Naive thymus-derived CD4-positive, alpha-beta T cell (primary cell): ENCODE measurements around the gene SLC4A9. TPM values are rescaled to one million over a fixed set of nuclear protein-coding genes. Genes with fewer than 3 reads are reported as not detected.
"Not testable (repeated sequence)": the region's sequence is repeated elsewhere in the genome, so short reads cannot be mapped to it uniquely, and the experiment has no call there.

ENCODE experiments used
- ATAC-seq: fragments of 150-1000 bp; cut with Tn5 transposase; 2 replicates; pipeline ENCODE4 v1.10.0; 2021; ENCODE audit warnings: mild to moderate bottlenecking, moderate library complexity
- CTCF ChIA-PET: fragments of 350-600 bp; sonication (Branson Sonifier 250); formaldehyde crosslinking; loops from one replicate; lab custom pipeline; 2021; ENCODE audit warnings: antibody characterized with exemption; lab: Charles Lee
- POLR2A ChIA-PET: fragments of 350-600 bp; sonication (Branson Sonifier 250); formaldehyde crosslinking; loops from one replicate; lab custom pipeline; 2021; ENCODE audit warnings: antibody characterized with exemption, inconsistent platforms; lab: Charles Lee
- DNase-seq, 9 donors: peaks; one replicate each; pipeline versions ENCODE4 v3.0.0 to v3.0.0-alpha.2; 2020 to 2022; ENCODE audit warnings: mixed read lengths in 1 of 9
- H3K27ac ChIP-seq: one replicate; pipeline ENCODE4 v1.7.0; 2013; ENCODE audit warnings: mild to moderate bottlenecking, low read depth, low read length, moderate library complexity
- H3K27me3 ChIP-seq, 2 donors: one replicate each; pipeline ENCODE4 v1.7.0; 2013; ENCODE audit warnings: low read length in 2 of 2, mild to moderate bottlenecking in 2 of 2, moderate library complexity in 2 of 2; ENCODE audit not compliant: control insufficient read depth in 2 of 2, insufficient read depth in 2 of 2
- H3K36me3 ChIP-seq, 3 experiments: 1 replicate in 2 of 3; 2 replicates in 1 of 3; pipeline ENCODE4 v1.7.0; 2013; ENCODE audit warnings: low read length in 3 of 3, mild to moderate bottlenecking in 3 of 3, moderate library complexity in 1 of 3; ENCODE audit not compliant: insufficient read depth in 3 of 3, control insufficient read depth in 2 of 3
- H3K4me1 ChIP-seq, 2 donors: one replicate each; pipeline ENCODE4 v1.7.0; 2013; ENCODE audit warnings: low read length in 2 of 2, mild to moderate bottlenecking in 2 of 2, moderate library complexity in 1 of 2; ENCODE audit not compliant: control insufficient read depth in 2 of 2, insufficient read depth in 2 of 2
- H3K4me3 ChIP-seq: 2 replicates; pipeline ENCODE4 v1.7.0; 2013; ENCODE audit warnings: mild to moderate bottlenecking, low read length
- H3K9me3 ChIP-seq, 3 experiments: 1 replicate in 2 of 3; 2 replicates in 1 of 3; pipeline ENCODE4 v1.7.0; 2013; ENCODE audit warnings: low read length in 3 of 3; ENCODE audit not compliant: control insufficient read depth in 2 of 3
- H3K27ac Mint-ChIP-seq, 9 donors: one replicate each; pipeline ENCODE4 v1.8.0; 2020 to 2022; ENCODE audit warnings: mixed read lengths in 9 of 9, mild to moderate bottlenecking in 8 of 9, moderate library complexity in 5 of 9, inconsistent platforms in 2 of 9
- H3K27me3 Mint-ChIP-seq, 5 donors: one replicate each; pipeline ENCODE4 v1.8.0; 2021 to 2022; ENCODE audit warnings: mixed read lengths in 5 of 5, mild to moderate bottlenecking in 1 of 5
- H3K36me3 Mint-ChIP-seq, 5 donors: one replicate each; pipeline ENCODE4 v1.8.0; 2020 to 2022; ENCODE audit warnings: mixed read lengths in 5 of 5, mild to moderate bottlenecking in 3 of 5, inconsistent platforms in 1 of 5
- H3K4me1 Mint-ChIP-seq, 7 donors: one replicate each; pipeline ENCODE4 v1.8.0; 2020 to 2022; ENCODE audit warnings: mixed read lengths in 7 of 7, mild to moderate bottlenecking in 3 of 7, inconsistent platforms in 1 of 7
- H3K4me3 Mint-ChIP-seq, 10 donors: one replicate each; pipeline ENCODE4 v1.8.0; 2020 to 2022; ENCODE audit warnings: mild to moderate bottlenecking in 10 of 10, mixed read lengths in 10 of 10, moderate library complexity in 6 of 10, inconsistent platforms in 2 of 10
- H3K9me3 Mint-ChIP-seq, 11 donors: one replicate each; pipeline ENCODE4 v1.8.0; 2020 to 2022; ENCODE audit warnings: mixed read lengths in 11 of 11, mild to moderate bottlenecking in 4 of 11, inconsistent platforms in 1 of 11, moderate library complexity in 1 of 11
- intact Hi-C, 2 donors: fragments of 100-400 bp; cut with micrococcal nuclease; formaldehyde crosslinking; loops; one replicate each; pipeline ENCODE4 v1.15.1; 2023
- polyA plus RNA-seq, 2 donors: library from polyadenylated mRNA; unstranded; fragments of 300-500 nt; fragmentation: Illumina TruSeq; gene quantifications; one replicate each; pipeline ENCODE4 v1.2.3, GENCODE V29; 2021
- total RNA-seq, 6 experiments: library from RNA in 5 of 6; stranded (reverse) in 5 of 6; gene quantifications; 1 replicate in 5 of 6; 2 replicates in 1 of 6; pipeline ENCODE4 v1.2.3 and lab custom pipeline; 2021 to 2026

Gene SLC4A9
- total and polyA plus RNA-seq, 7 experiments from 2014 or later = 0.13 to 0.96 (median 0.34) TPM; not detected in 4

GRCh38 chr5:140417235-140417634, 57.2 kb downstream of the SLC4A9 start:
- H3K27ac Mint-ChIP-seq = peak overlapping the region in 1 of 9 donors; percentile 9
- CTCF ChIA-PET = interaction anchor here (0.6 kb wide), 1 partner anchor 11 kb away, joined by 4 read pairs; no protein-coding TSS in a partner anchor

GRCh38 chr5:140418862-140419520, 59.0 kb downstream of the SLC4A9 start:
- ATAC-seq (no peak), DNase-seq (no peak)
- peaks cover 36 to 75% (median 65%) of the 10 kb centered on the region in 7 donors for H3K4me1 Mint-ChIP-seq
- no peak overlapping the region for H3K4me3 ChIP-seq
- ChIA-PET POLR2A (no interaction called here), CTCF (no interaction called here)
- no peaks in the 10 kb centered on the region for H3K27me3 Mint-ChIP-seq
- intact Hi-C loops = no loop called here
- peaks cover 17 to 18% of the 10 kb centered on the region in 2 donors for H3K4me1 ChIP-seq
- no peaks in the 10 kb centered on the region for H3K9me3 ChIP-seq
- peaks cover 0 to 31% (median 20%) of the 10 kb centered on the region in 5 donors for H3K36me3 Mint-ChIP-seq
- peaks cover 0 to 2% (median 0%) of the 10 kb centered on the region in 11 donors for H3K9me3 Mint-ChIP-seq
- H3K27ac Mint-ChIP-seq = peak overlapping the region in 1 of 9 donors; percentile 61
- H3K36me3 ChIP-seq = no peaks in the 10 kb centered on the region
- no peaks in the 10 kb centered on the region for H3K27me3 ChIP-seq
- H3K4me3 Mint-ChIP-seq = peak overlapping the region in 9 of 10 donors; percentile 12 to 69 (median 40)
- H3K27ac ChIP-seq = no peak overlapping the region

More at GRCh38 chr5:140417235-140417634, 57.2 kb downstream of the SLC4A9 start:
- Mint-ChIP-seq H3K36me3 (peaks cover 0 to 31% (median 15%) of the 10 kb centered on the region in 5 donors), H3K4me3 (peak overlapping the region in 2 of 10 donors; percentile 32 to 45), H3K4me1 (peaks cover 34 to 79% (median 65%) of the 10 kb centered on the region in 7 donors), H3K9me3 (peaks cover 0 to 2% (median 0%) of the 10 kb centered on the region in 11 donors), H3K27me3 (no peaks in the 10 kb centered on the region)
- no peaks in the 10 kb centered on the region for H3K36me3 ChIP-seq
- intact Hi-C loops = no loop called here
- no peaks in the 10 kb centered on the region for H3K27me3 ChIP-seq
- no peak overlapping the region for H3K27ac ChIP-seq
- H3K4me1 ChIP-seq = peaks cover 10 to 20% of the 10 kb centered on the region in 2 donors
- DNase-seq = no peak
- H3K9me3 ChIP-seq = no peaks in the 10 kb centered on the region
- no peak overlapping the region for H3K4me3 ChIP-seq
- POLR2A ChIA-PET = no interaction called here
- ATAC-seq = no peak

- peaks cover 17% of the 10 kb centered on the region in 2 donors for H3K4me1 ChIP-seq
- ATAC-seq (no peak), DNase-seq (no peak)
- no peak overlapping the region for H3K4me3 ChIP-seq
- intact Hi-C loops = no loop called here
- Mint-ChIP-seq H3K27ac (peak overlapping the region in 5 of 9 donors; percentile 1 to 43 (median 38)), H3K4me3 (peak overlapping the region in 9 of 10 donors; percentile 29 to 66 (median 51)), H3K36me3 (peaks cover 0 to 27% (median 18%) of the 10 kb centered on the region in 5 donors), H3K27me3 (no peaks in the 10 kb centered on the region), H3K9me3 (peaks cover 0 to 2% (median 0%) of the 10 kb centered on the region in 11 donors), H3K4me1 (peaks cover 36 to 80% (median 73%) of the 10 kb centered on the region in 7 donors)
- H3K36me3 ChIP-seq = no peaks in the 10 kb centered on the region
- ChIA-PET POLR2A (no interaction called here), CTCF (no interaction called here)
- H3K9me3 ChIP-seq = no peaks in the 10 kb centered on the region
- no peaks in the 10 kb centered on the region for H3K27me3 ChIP-seq
- H3K27ac ChIP-seq = no peak overlapping the region
Observed at GRCh38 chr5:140420226-140420570, 60.2 kb downstream of the SLC4A9 start.

- POLR2A ChIA-PET = no interaction called here
- intact Hi-C loops = no loop called here
- no peaks in the 10 kb centered on the region for H3K27me3 ChIP-seq
- peaks cover 0 to 3% (median 0%) of the 10 kb centered on the region in 11 donors for H3K9me3 Mint-ChIP-seq
- no peaks in the 10 kb centered on the region for H3K27me3 Mint-ChIP-seq
- DNase-seq = no peak
- CTCF ChIA-PET = no interaction called here
- H3K27ac ChIP-seq = no peak overlapping the region
- ATAC-seq = no peak
- H3K9me3 ChIP-seq = no peaks in the 10 kb centered on the region
- peak overlapping the region in 8 of 10 donors; percentile 23 to 66 (median 42) for H3K4me3 Mint-ChIP-seq
- H3K27ac Mint-ChIP-seq = peak overlapping the region in 4 of 9 donors; percentile 1 to 42 (median 22)
- no peak overlapping the region for H3K4me3 ChIP-seq
- peaks cover 0 to 29% (median 19%) of the 10 kb centered on the region in 5 donors for H3K36me3 Mint-ChIP-seq
- peaks cover 19 to 20% of the 10 kb centered on the region in 2 donors for H3K4me1 ChIP-seq
- peaks cover 36 to 85% (median 78%) of the 10 kb centered on the region in 7 donors for H3K4me1 Mint-ChIP-seq
- H3K36me3 ChIP-seq = no peaks in the 10 kb centered on the region
Observed at GRCh38 chr5:140420665-140421361, 60.8 kb downstream of the SLC4A9 start.

- CTCF ChIA-PET, H3K36me3 ChIP-seq, intact Hi-C loops, H3K27ac Mint-ChIP-seq, ATAC-seq, H3K4me3 ChIP-seq, H3K27me3 Mint-ChIP-seq, POLR2A ChIA-PET, DNase-seq, H3K27me3 ChIP-seq, H3K9me3 Mint-ChIP-seq, H3K27ac ChIP-seq, H3K9me3 ChIP-seq: not testable (repeated sequence)
- H3K36me3 Mint-ChIP-seq = peaks cover 0 to 27% (median 16%) of the 10 kb centered on the region in 5 donors
- H3K4me1 ChIP-seq = peaks cover 19 to 21% of the 10 kb centered on the region in 2 donors
- H3K4me1 Mint-ChIP-seq = peaks cover 30 to 82% (median 74%) of the 10 kb centered on the region in 7 donors
- peak overlapping the region in 1 of 10 donors; percentile 47 for H3K4me3 Mint-ChIP-seq
Observed at GRCh38 chr5:140421375-140421774, 61.4 kb downstream of the SLC4A9 start.

GRCh38 chr5:140423609-140424008, 63.6 kb downstream of the SLC4A9 start:
- no peak for ATAC-seq
- DNase-seq = no peak
- Mint-ChIP-seq H3K27ac (peak overlapping the region in 1 of 9 donors; percentile 46), H3K4me3 (peak overlapping the region in 3 of 10 donors; percentile 1 to 43 (median 41)), H3K27me3 (no peaks in the 10 kb centered on the region), H3K36me3 (peaks cover 0 to 24% (median 20%) of the 10 kb centered on the region in 5 donors), H3K4me1 (peaks cover 25 to 76% (median 65%) of the 10 kb centered on the region in 7 donors), H3K9me3 (peaks cover 0 to 3% (median 0%) of the 10 kb centered on the region in 11 donors)
- no peaks in the 10 kb centered on the region for H3K36me3 ChIP-seq
- H3K4me1 ChIP-seq = peaks cover 17 to 20% of the 10 kb centered on the region in 2 donors
- H3K27ac ChIP-seq = no peak overlapping the region
- CTCF ChIA-PET = no interaction called here
- H3K27me3 ChIP-seq = no peaks in the 10 kb centered on the region
- POLR2A ChIA-PET = interaction anchor here (1.3 kb wide), 1 partner anchor 21 kb away, joined by 4 read pairs; no protein-coding TSS in a partner anchor
- H3K4me3 ChIP-seq = no peak overlapping the region
- intact Hi-C loops = no loop called here
- no peaks in the 10 kb centered on the region for H3K9me3 ChIP-seq
